DOHH2 (cell line): Measurements from ENCODE around the gene SEMA5A.

Source experiments
- CTCF ChIP-seq: fragments of 200-600 bp; sonication (generic); IDR thresholded peaks from one replicate; pipeline ENCODE4 v1.5.1; 2014; ENCODE audit warnings: antibody characterized with exemption, mild to moderate bottlenecking, low read depth, low read length; ENCODE audit not compliant: poor library complexity, severe bottlenecking
- EZH2phosphoT487 ChIP-seq: fragments of 200-600 bp; sonication (generic); IDR thresholded peaks from 2 replicates; pipeline ENCODE4 v1.6.1; 2017; ENCODE audit warnings: borderline replicate concordance, mild to moderate bottlenecking, antibody characterized with exemption, low read length, moderate library complexity, mixed read lengths

- TF ChIP-seq CTCF (no peak), EZH2phosphoT487 (no peak)
Measured at GRCh38 chr5:9244417-9244816, 301.5 kb downstream of the SEMA5A start.
